ENCODE data around the gene KIAA0753.
"Not testable (repeated sequence)": the region's sequence is repeated elsewhere in the genome, so short reads cannot be mapped to it uniquely, and the experiment has no call there.

The KIAA0753 gene

GRCh38 chr17:6668727-6669425 is 28.4 kb upstream of the KIAA0753 start:
- DNase-seq (ENCODE audit: low spot score) = no peak

DNA sequence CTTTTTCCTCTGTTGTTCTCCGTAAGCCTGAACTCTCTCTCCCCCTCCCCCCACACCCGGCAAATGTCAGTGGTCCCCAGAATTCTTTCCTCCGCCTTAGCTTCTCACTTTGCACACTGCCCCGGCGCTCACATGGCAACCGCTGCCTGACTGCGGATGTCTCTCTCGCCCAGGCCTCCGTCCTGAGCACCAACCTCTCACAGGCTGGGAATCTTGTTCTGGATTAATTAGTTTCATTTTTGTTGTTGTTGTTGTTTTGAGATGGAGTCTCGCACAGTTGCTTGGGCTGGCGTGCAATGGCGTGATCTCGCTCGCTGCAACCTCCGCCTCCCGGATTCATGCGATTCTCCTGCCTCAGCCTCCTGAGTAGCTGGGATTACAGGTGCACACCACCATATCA is 27.7 kb upstream of the KIAA0753 start:
- no peak for DNase-seq (ENCODE audit: low spot score)

GRCh38 chr17:6667516-6667915 is 27.0 kb upstream of the KIAA0753 start:
- no peak for DNase-seq (ENCODE audit: low spot score)

DNA sequence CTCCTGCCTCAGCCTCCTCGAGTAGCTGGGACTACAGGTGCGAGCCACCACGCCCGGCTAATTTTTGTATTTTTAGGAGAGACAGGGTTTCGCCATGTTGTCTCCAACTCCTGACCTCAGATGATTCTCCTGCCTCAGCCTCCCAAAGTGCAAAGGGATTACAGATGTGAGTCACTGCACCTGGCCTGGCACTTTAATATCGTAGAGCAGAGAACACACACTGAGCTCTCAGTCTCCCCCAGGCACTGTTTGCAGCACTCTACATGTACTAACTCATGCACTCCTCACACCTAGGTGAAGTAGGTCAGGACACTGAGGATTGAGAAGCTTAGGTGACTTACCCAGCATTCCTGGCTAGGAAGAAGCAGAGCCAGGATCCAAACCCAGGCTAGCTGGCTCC is 26.0 kb upstream of the KIAA0753 start:
- DNase-seq (ENCODE audit: low spot score) = no peak

GRCh38 chr17:6666077-6666521 is 25.6 kb upstream of the KIAA0753 start:
- peak; percentile 64 for DNase-seq (ENCODE audit: low spot score)

GRCh38 chr17:6663200-6663599 is 22.7 kb upstream of the KIAA0753 start:
- DNase-seq (ENCODE audit: low spot score) = not testable (repeated sequence)

DNA sequence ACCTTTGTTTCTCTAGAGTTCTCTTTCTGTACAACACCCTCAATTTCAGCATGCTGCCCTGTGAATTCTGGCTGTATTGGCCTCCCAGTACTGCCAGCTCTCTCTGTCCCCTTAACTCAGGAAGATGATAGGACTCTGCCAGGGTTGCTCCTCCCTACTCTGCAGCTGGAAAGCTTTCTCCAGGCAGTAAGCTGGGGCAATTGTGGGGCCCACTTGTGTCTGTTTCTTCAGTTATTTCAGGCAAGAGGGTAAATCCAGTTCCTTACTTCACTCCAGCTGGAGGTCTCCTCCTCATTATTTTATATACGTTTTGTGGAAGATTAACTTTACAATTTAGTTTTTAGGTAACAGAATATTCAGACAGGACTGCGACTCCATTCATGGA is 20.9 kb upstream of the KIAA0753 start:
- DNase-seq (ENCODE audit: low spot score) = no peak

DNA sequence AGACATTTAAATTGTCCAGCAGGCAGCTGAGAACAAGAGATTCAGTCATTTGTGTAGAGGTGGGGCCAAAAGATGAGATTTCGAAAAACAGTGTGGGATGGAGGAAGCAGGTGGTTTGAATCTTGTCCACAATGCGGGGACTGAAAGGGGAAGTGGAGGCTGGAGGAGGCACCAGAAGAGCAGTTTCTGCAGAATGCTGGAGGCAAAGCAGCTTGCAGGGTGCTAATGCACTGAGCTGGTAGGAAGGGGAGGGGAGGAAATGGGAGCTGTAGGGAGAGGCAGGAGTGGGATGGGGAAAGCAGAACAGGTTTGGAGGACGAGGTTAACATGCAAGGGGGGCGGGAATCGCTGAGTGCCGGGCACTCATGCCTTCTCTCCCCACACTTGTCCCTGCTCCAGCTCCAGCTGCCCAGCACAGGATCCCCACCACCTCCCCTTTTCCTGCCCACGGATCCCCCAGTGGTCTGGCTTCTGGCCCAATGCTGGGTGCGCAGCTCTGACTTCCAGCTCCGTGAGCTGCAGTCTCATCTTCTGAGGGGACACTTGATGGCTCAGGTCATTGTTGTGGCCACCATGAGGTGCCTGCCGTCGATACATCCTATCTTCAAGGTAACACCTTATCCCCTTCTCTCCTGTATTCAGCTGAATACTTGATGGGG is 20.4 kb upstream of the KIAA0753 start:
- DNase-seq (ENCODE audit: low spot score) = no peak

DNA sequence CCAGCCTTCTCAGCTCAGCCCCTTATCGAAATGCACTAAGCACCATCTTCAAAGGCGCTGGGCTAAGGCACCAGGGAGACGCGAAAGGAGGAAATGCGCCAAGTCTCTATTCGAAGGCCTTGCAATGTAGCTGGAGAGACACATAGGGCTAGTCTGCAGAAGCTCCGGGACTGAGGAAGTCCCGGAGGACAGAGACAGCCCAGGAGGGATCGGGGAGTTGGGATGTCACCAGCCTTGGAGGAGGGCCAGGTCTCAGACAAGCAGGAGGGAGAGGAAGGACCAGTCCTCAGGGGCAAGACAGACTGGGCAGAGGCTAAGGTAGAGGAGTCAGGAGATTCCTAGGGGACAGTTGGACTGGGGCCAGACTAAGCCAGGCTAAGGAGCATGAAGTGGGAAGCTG is 19.6 kb upstream of the KIAA0753 start:
- no peak for DNase-seq (ENCODE audit: low spot score)

GRCh38 chr17:6658411-6658810 is 17.9 kb upstream of the KIAA0753 start:
- not testable (repeated sequence) for DNase-seq (ENCODE audit: low spot score)

- DNase-seq (ENCODE audit: low spot score) = no peak
These were observed 17.2 kb upstream of the KIAA0753 start for GRCh38 chr17:6657633-6658287.

DNA sequence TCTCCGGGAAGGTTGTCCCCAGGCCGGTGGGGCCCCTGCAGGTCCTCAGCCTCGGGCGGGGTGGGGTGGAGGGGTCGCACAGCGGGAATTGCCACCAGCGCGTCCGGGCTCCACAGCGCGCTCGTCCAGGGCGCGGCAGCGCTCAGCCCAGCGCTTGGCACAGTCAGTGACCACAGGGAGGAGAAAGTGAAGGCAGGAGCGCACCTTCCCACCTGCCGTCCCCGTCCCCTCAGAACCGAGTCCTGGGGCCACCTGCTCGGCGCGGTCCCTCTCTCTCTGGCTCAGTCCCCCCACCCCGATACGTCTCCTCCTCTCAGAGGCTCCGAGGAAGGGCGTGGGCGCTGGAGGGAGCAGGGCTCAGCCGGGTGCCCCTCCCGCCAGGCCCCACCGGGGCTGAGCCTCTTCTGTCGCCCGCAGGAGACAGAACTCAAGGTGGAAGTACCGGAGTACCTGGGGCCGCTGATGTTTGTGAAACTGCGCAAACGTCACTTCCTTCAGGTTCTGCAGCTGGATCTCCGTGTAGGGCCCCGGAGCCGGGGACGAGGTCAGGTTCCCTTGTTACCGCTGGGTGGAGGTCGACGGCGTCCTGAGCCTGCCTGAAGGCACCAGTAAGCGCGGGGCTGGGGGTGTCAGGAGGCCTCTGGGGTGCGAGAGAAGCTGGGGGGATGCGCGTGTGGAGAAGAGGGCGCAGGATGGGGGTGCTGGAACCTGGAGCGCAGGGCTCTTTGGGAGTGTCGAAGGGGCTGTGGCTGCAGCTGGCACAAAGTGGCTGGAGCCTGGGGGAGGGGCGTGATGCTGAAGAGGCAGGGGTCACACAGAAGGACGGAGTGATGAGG is 16.5 kb upstream of the KIAA0753 start:
- not testable (repeated sequence) for DNase-seq (ENCODE audit: low spot score)

DNA sequence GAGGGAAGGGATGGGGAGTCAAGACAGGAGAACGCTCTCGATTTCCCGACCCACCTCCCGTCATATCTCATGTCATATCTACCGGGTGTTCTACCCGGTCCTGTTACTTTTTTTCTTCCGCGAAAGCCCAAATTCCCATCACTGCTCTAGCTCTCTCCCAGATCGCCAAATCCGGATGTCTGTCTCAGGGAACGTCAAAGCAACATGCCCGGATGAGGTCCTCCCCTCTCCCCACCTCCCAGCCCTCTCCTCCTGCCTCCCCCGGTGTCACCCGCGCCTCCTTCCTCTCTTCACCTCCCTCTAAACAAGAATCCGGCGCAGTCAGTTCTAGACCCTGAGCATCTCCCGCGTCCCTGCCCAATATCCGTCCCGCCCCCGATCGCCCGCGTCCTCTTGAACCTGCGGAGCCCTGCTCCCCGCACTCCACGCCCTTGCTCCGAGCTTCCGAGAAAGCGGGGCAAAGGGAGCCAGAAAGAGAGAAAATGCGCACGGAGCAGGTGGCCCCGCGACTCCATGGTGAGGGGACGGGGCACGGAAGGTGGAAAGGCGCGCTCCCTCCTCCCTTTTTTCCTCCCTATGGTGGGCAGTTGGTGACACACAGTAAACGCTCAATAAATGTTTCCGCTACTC is 15.3 kb upstream of the KIAA0753 start:
- not testable (repeated sequence) for DNase-seq (ENCODE audit: low spot score)

GRCh38 chr17:6654841-6655731 is 14.6 kb upstream of the KIAA0753 start:
- DNase-seq (ENCODE audit: low spot score) = no peak

DNA sequence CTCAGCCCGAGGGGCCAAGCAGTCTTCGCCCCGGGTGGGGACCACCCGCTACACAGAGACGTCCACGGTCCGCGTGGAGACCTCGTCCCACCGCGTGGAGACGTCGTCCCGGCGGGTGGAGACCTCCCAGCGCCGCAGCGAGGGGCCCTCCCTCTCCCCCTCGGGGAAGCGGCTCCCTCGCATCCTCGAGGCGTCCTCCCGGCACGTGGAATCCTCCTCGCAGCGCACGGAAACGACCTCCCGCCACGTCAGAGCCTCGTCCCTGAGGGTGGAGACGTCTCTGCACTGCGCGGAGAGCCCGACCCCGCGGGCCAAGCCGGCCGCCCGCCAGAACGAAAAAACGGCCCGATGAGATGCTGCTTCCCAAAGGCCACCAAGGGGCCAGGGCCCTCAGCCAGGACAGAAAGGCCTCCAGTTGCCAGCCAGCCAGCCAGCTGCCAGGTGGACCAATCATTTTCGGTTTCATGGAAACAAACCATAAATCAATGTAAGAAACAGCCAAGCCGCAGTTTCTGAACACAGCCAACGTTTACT is 11.5 kb upstream of the KIAA0753 start:
- no peak for DNase-seq (ENCODE audit: low spot score)

GRCh38 chr17:6651354-6651918 is 10.9 kb upstream of the KIAA0753 start, which contains the start of the genes C17orf100 and MED31:
Gene C17orf100 (plus strand): TSS chr17:6651762. CDS start chr17:6651914, 152 bp downstream.
Gene MED31 (minus strand): TSS chr17:6651605. CDS start chr17:6651528, 77 bp downstream.
- DNase-seq (ENCODE audit: low spot score) = peak; percentile 94

- DNase-seq (ENCODE audit: low spot score) = peak; percentile 21
These were observed 7.7 kb upstream of the KIAA0753 start for GRCh38 chr17:6648181-6648580.

DNA sequence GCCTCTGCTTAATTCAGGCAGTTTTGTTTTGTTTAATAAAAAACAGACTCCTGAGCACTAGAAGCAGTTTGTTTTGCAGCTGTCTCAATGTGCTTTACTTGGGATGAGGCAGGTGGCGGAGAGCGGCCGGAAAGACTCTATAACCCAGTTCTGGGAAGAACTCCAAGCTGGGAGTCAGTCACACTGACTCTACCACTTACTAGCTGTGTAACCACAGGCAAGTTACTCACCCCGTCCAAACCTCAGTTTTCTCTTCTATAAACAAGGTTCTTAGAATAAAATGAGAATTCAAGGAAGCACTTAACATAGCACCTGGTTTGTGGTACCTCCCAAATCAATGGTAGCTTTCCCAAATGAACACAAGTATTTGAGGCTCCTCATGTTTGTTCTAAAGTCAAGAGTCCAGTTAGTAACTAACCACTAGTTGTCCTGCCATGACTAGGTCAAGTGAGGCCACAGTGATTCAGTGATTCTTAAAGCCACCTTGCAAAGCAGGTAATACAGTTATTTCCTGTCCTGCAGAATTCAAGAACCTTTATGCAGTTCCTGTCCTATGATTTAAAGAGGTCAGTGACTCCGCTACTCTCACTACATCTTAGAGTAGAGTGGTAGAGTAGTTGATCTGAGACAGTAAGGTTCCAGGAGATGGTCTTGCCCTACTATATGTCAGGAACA is 3.1 kb upstream of the KIAA0753 start:
- DNase-seq (ENCODE audit: low spot score) = no peak

GRCh38 chr17:6642592-6642991 is 2.1 kb upstream of the KIAA0753 start:
- no peak for DNase-seq (ENCODE audit: low spot score)
